Stomach (tissue), 4 donors: ENCODE measurements around the gene CFAP61.

Source experiments
- CTCF ChIP-seq, 7 experiments: fragments of 450-650 bp in 4 of 7; fragments of 200-600 bp in 3 of 7; sonication (generic) in 3 of 7; IDR thresholded peaks; one replicate each; pipeline ENCODE4 v1.5.1; 2016 to 2019; ENCODE audit warnings: antibody characterized with exemption in 7 of 7, control low read depth in 2 of 7, mild to moderate bottlenecking in 1 of 7
- POLR2A ChIP-seq, 4 donors: fragments of 450-650 bp; IDR thresholded peaks; one replicate each; pipeline ENCODE4 v1.6.1; 2016; ENCODE audit warnings: antibody characterized with exemption in 4 of 4, control low read depth in 2 of 4, mild to moderate bottlenecking in 1 of 4, moderate library complexity in 1 of 4
- POLR2AphosphoS5 ChIP-seq, 3 donors: sonication (generic); formaldehyde crosslinking; IDR thresholded peaks; one replicate each; pipeline ENCODE4 v1.6.1; 2016; ENCODE audit warnings: antibody characterized with exemption in 3 of 3

GRCh38 chr20:20266552-20266951 is 214.2 kb downstream of the CFAP61 start:
- TF ChIP-seq CTCF (IDR thresholded peaks at IDR 0.05) (no peak), POLR2AphosphoS5 (IDR thresholded peaks at IDR 0.05) (no peak), POLR2A (IDR thresholded peaks at IDR 0.05) (no peak)
